ENCODE data around the gene DENND1A.

GRCh38 chr9:123372766-123373446, 557.0 kb downstream of the DENND1A start:
- TF ChIP-seq CTCF (IDR thresholded peaks at IDR 0.05; ENCODE audit: insufficient read depth, low read length, poor library complexity, severe bottlenecking) (no peak), EZH2phosphoT487 (conservative IDR thresholded peaks at IDR 0.05; ENCODE audit: low read length) (no peak)

Data from SU-DHL-6 (cell line).